Testis (tissue), 3 donors: ENCODE results near the gene MAIP1. TPM values are rescaled to one million over a fixed set of nuclear protein-coding genes. Genes with fewer than 3 reads are reported as not detected.

Experiments used
- DNase-seq: peaks from one replicate; pipeline ENCODE4 v3.0.0-alpha.2; 2019
- H3K27ac ChIP-seq, 2 donors: fragments of 200-600 bp; sonication (generic); one replicate each; pipeline ENCODE4 v1.5.1; 2019
- H3K27me3 ChIP-seq: fragments of 200-600 bp; sonication (generic); one replicate; pipeline ENCODE4 v1.5.1; 2019
- H3K36me3 ChIP-seq: fragments of 200-600 bp; sonication (generic); one replicate; pipeline ENCODE4 v1.5.1; 2017; ENCODE audit warnings: low read depth; ENCODE audit errors: missing control alignments
- H3K4me1 ChIP-seq: fragments of 200-600 bp; sonication (generic); one replicate; pipeline ENCODE4 v1.5.1; 2019
- H3K4me3 ChIP-seq, 2 donors: fragments of 200-600 bp; sonication (generic); one replicate each; pipeline ENCODE4 v1.5.1; 2017 to 2019
- H3K9me3 ChIP-seq: fragments of 200-600 bp; sonication (generic); one replicate; pipeline ENCODE4 v1.5.1; 2017
- POLR2A ChIP-seq: fragments of 450-650 bp; IDR thresholded peaks from one replicate; pipeline ENCODE4 v1.6.1; 2017; ENCODE audit warnings: antibody characterized with exemption, mild to moderate bottlenecking, moderate library complexity
- WGBS, 2 donors: methylation state at CpG; one replicate each; pipeline ENCODE4 v1.1.5; 2018; 5-methylcytosine and 5-hydroxymethylcytosine counted together
- intact Hi-C: fragments of 100-400 bp; cut with DNase I; formaldehyde crosslinking; loops from one replicate; pipeline ENCODE4 v1.15.1; 2023; ENCODE audit warnings: low total_unique reads
- polyA plus RNA-seq: library from polyadenylated mRNA; stranded (reverse); fragments of 350-450 nt; fragmentation: Illumina TruSeq; extraction: RNeasy Lipid Tissue Mini Kit (QIAGEN cat#74804); gene quantifications from one replicate; pipeline ENCODE4 v1.2.3, GENCODE V29; 2014; ENCODE audit warnings: low read depth, low replicate concordance; ENCODE audit not compliant: insufficient read depth
- total RNA-seq, 2 donors: library from RNA; depleted of rRNA; stranded (reverse); fragments of >200 nt; gene quantifications; one replicate each; pipeline ENCODE4 v1.2.3, GENCODE V29; 2016
- TF ChIP-seq, protein P1 (sequence below), 3 experiments: fragments of 450-650 bp in 2 of 3; fragments of 200-600 bp in 1 of 3; sonication (generic) in 1 of 3; IDR thresholded peaks; one replicate each; pipeline ENCODE4 v1.5.1; 2016 to 2019; ENCODE audit warnings: antibody characterized with exemption in 3 of 3, mild to moderate bottlenecking in 2 of 3, moderate library complexity in 1 of 3

MAIP1 gene
- total and polyA plus RNA-seq, 3 donors from 2014 or later: 13.6 to 18.7 (median 16.6) TPM

DNA sequence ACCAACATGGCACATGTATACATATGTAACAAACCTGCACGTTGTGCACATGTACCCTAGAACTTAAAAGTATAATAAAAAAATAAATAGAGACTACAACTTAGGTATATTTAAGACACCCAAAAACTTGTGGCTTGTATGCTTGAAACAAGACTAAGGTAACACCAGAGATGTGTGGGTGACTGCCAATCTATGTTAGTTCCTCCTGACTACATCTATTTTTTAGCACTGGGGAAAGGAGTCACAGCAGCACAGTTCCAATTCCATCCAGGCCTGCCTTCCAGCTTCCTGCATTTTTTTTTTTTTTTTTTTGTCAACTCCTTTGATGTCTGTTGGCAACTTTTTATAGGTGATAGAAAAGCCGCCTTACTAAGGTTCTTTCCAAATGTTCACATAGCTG lies 26.1 kb upstream of the MAIP1 start:
- Histone ChIP-seq H3K4me3 (no peak overlapping the region), H3K9me3 (no peaks in the 10 kb centered on the region), H3K36me3 (no peaks in the 10 kb centered on the region), H3K27me3 (no peaks in the 10 kb centered on the region), H3K27ac (no peak overlapping the region), H3K4me1 (peaks cover 5% of the 10 kb centered on the region)
- DNase-seq: no peak
- intact Hi-C loops: no loop called here
- WGBS, 2 donors: 55 to 64% methylated on average over 2 of the region's 2 CpGs
- TF ChIP-seq, protein P1, sequence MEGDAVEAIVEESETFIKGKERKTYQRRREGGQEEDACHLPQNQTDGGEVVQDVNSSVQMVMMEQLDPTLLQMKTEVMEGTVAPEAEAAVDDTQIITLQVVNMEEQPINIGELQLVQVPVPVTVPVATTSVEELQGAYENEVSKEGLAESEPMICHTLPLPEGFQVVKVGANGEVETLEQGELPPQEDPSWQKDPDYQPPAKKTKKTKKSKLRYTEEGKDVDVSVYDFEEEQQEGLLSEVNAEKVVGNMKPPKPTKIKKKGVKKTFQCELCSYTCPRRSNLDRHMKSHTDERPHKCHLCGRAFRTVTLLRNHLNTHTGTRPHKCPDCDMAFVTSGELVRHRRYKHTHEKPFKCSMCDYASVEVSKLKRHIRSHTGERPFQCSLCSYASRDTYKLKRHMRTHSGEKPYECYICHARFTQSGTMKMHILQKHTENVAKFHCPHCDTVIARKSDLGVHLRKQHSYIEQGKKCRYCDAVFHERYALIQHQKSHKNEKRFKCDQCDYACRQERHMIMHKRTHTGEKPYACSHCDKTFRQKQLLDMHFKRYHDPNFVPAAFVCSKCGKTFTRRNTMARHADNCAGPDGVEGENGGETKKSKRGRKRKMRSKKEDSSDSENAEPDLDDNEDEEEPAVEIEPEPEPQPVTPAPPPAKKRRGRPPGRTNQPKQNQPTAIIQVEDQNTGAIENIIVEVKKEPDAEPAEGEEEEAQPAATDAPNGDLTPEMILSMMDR (IDR thresholded peaks at IDR 0.05): no peak
- no peak for TF ChIP-seq POLR2A

- no peak overlapping the region for H3K27ac ChIP-seq
Measured at GRCh38 chr2:199932312-199932855, 23.0 kb upstream of the MAIP1 start.

DNA sequence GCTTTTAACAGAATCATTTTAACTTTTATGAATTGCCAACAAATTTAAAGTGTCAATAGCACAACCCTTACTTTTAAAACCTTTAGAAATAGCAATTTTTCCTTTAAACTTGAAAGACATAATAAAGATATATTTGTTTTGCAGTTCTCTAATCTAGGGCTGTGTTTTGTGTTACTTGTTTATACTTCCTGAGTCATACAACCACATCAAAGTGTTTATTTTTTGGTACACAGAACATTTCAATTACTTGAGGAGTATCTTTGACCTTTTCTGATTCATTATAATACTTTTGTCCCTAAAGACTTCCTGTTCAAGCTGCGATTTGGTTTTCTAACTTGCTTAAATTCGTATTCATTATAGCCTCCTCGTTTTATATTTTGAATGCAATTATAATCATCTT lies 21.9 kb upstream of the MAIP1 start:
- no peak for DNase-seq
- Histone ChIP-seq H3K36me3 (no peaks in the 10 kb centered on the region), H3K4me1 (peaks cover 5% of the 10 kb centered on the region), H3K27me3 (no peaks in the 10 kb centered on the region), H3K4me3 (no peak overlapping the region), H3K9me3 (no peaks in the 10 kb centered on the region), H3K27ac (no peak overlapping the region)
- TF ChIP-seq POLR2A: no peak
- TF ChIP-seq, protein P1 (IDR thresholded peaks at IDR 0.05): no peak
- intact Hi-C loops: no loop called here
- 60% methylated on average over 3 of the region's 3 CpGs for WGBS, 2 donors

More at GRCh38 chr2:199932312-199932855, 23.0 kb upstream of the MAIP1 start:
- Histone ChIP-seq H3K9me3 (no peaks in the 10 kb centered on the region), H3K27me3 (no peaks in the 10 kb centered on the region), H3K4me1 (peaks cover 5% of the 10 kb centered on the region), H3K4me3 (no peak overlapping the region), H3K36me3 (no peaks in the 10 kb centered on the region)
- TF ChIP-seq POLR2A: no peak
- TF ChIP-seq, protein P1 (IDR thresholded peaks at IDR 0.05): no peak
- 76 to 78% methylated on average over 4 of the region's 4 CpGs for WGBS, 2 donors
- DNase-seq: no peak
- intact Hi-C loops: no loop called here

DNA sequence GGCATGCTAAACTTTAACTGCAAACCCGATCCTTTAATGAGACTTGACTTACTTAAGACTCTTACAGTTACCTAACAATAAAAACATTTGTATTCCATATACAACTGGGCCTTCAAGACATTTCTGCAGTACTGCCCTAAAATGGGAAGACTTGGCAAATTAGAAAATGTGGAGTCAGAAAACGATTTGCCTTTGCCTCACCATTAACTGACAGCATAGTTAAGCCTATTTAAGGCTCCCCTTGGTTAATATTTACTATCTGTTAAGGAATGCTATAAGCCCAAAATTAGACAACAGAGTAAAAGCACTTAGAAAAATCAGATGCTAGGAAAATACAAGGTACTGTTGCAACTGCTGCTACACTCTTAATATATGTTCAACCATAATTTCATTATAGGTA lies 18.8 kb upstream of the MAIP1 start:
- intact Hi-C loops: no loop called here
- H3K4me3 ChIP-seq: no peak overlapping the region
- TF ChIP-seq POLR2A: no peak
- TF ChIP-seq, protein P1 (IDR thresholded peaks at IDR 0.05): no peak
- no peak for DNase-seq
- no peak overlapping the region for H3K27ac ChIP-seq
- no peaks in the 10 kb centered on the region for H3K36me3 ChIP-seq
- no peaks in the 10 kb centered on the region for H3K9me3 ChIP-seq
- H3K27me3 ChIP-seq: no peaks in the 10 kb centered on the region
- H3K4me1 ChIP-seq: no peaks in the 10 kb centered on the region
- 82 to 87% methylated on average over 2 of the region's 2 CpGs for WGBS, 2 donors

- Histone ChIP-seq H3K4me3 (no peak overlapping the region), H3K4me1 (no peaks in the 10 kb centered on the region), H3K27ac (no peak overlapping the region), H3K36me3 (no peaks in the 10 kb centered on the region), H3K9me3 (no peaks in the 10 kb centered on the region), H3K27me3 (no peaks in the 10 kb centered on the region)
- DNase-seq: no peak
- intact Hi-C loops: no loop called here
- 82 to 93% methylated on average over 2 of the region's 2 CpGs for WGBS, 2 donors
- TF ChIP-seq, protein P1 (IDR thresholded peaks at IDR 0.05): peak in 1 of 3 experiments; percentile 27
- no peak for TF ChIP-seq POLR2A
Measured at GRCh38 chr2:199940373-199940772, 15.0 kb upstream of the MAIP1 start.
